Stimulated activated CD4-positive, alpha-beta T cell treated with anti-CD3 and anti-CD28 coated beads, Interleukin-2, amount 100 ng/mL, for 24 hours (primary cell): ENCODE measurements around the gene TLR6.
"Not testable (repeated sequence)": the region's sequence is repeated elsewhere in the genome, so short reads cannot be mapped to it uniquely, and the experiment has no call there.

Source experiments
- DNase-seq, 2 donors: peaks; one replicate each; pipeline ENCODE4 v3.0.0-alpha.2; 2020

The TLR6 gene

GRCh38 chr4:38820329-38821061 is 36.1 kb downstream of the TLR6 start:
- DNase-seq: no peak

GRCh38 chr4:38819569-38819968 is 37.0 kb downstream of the TLR6 start:
- DNase-seq: no peak

- DNase-seq: no peak
Measured at GRCh38 chr4:38818441-38818976, 38.1 kb downstream of the TLR6 start.

- no peak for DNase-seq
Measured at GRCh38 chr4:38815885-38816782, 40.5 kb downstream of the TLR6 start.

- DNase-seq: no peak
Measured at GRCh38 chr4:38814386-38814785, 42.2 kb downstream of the TLR6 start.

GRCh38 chr4:38811297-38811696 is 45.3 kb downstream of the TLR6 start:
- DNase-seq: no peak

GRCh38 chr4:38807462-38807861 is 49.2 kb downstream of the TLR6 start:
- not testable (repeated sequence) for DNase-seq

GRCh38 chr4:38806251-38806650 is 50.4 kb downstream of the TLR6 start:
- not testable (repeated sequence) for DNase-seq

- DNase-seq: no peak
Measured at GRCh38 chr4:38805530-38806145, 51.0 kb downstream of the TLR6 start.

- no peak for DNase-seq
Measured at GRCh38 chr4:38804654-38805295, 51.8 kb downstream of the TLR6 start, which contains the start of gene TLR1. Gene TLR1 (minus strand): TSS chr4:38804791. CDS start chr4:38798831, 5,960 bp downstream.

GRCh38 chr4:38803833-38804653 is 52.6 kb downstream of the TLR6 start:
- DNase-seq: peak in 1 of 2 donors; percentile 44

GRCh38 chr4:38802561-38803355 is 53.9 kb downstream of the TLR6 start:
- DNase-seq: no peak

GRCh38 chr4:38800961-38801450 is 55.6 kb downstream of the TLR6 start:
- no peak for DNase-seq

- DNase-seq: no peak
Measured at GRCh38 chr4:38800366-38800765, 56.3 kb downstream of the TLR6 start.

- no peak for DNase-seq
Measured at GRCh38 chr4:38795087-38795486, 61.5 kb downstream of the TLR6 start.

- no peak for DNase-seq
Measured at GRCh38 chr4:38794051-38794450, 62.6 kb downstream of the TLR6 start.

- DNase-seq: no peak
Measured at GRCh38 chr4:38791010-38791409, 65.6 kb downstream of the TLR6 start.

- DNase-seq: no peak
Measured at GRCh38 chr4:38788317-38788716, 68.3 kb downstream of the TLR6 start.

GRCh38 chr4:38787693-38788092 is 68.9 kb downstream of the TLR6 start:
- no peak for DNase-seq

GRCh38 chr4:38785901-38786402 is 70.7 kb downstream of the TLR6 start:
- no peak for DNase-seq
